ENCODE measurements around the gene WNT3A. TPM values are rescaled to one million over a fixed set of nuclear protein-coding genes. Genes with fewer than 3 reads are reported as not detected.

Gene WNT3A
- total and polyA plus RNA-seq, 2 experiments from 2014 or later, result 0.07 to 0.65 TPM

GRCh38 chr1:228060458-228061190 lies 53.8 kb downstream of the WNT3A start:
- Histone ChIP-seq H3K27ac (ENCODE audit: low read depth) (0 out of 2 replicates have a peak overlapping the region, but pooled peaks have one; percentile 19), H3K4me2 (peak overlapping the region; percentile 98), H3K36me3 (ENCODE audit: insufficient read depth) (no peaks in the 10 kb centered on the region), H3K4me3 (peak overlapping the region; percentile 90), H3F3A (replicated peaks; ENCODE audit: low read depth) (no peaks in the 10 kb centered on the region), H3K4me1 (ENCODE audit: insufficient read depth) (peaks cover 5% of the 10 kb centered on the region; the same call in 1 of the 2 replicates), H3K79me2 (replicated peaks; ENCODE audit: insufficient read depth) (no peaks in the 10 kb centered on the region), H3K9me2 (ENCODE audit: insufficient read depth) (no peaks in the 10 kb centered on the region), H2AFZ (peak overlapping the region; percentile 98), H3K27me3 (ENCODE audit: insufficient read depth) (peaks cover 92% of the 10 kb centered on the region), H4K20me1 (replicated peaks; ENCODE audit: insufficient read depth) (no peaks in the 10 kb centered on the region)
- no peaks in the 10 kb centered on the region; the same call in 2 of the 3 replicates for H3K9me3 Mint-ChIP-seq
- ATAC-seq, result peak; percentile 71
- H3K4me1 Mint-ChIP-seq, result peaks cover 5% of the 10 kb centered on the region
- peak; percentile 90 for DNase-seq (ENCODE audit: low spot score)
- peak overlapping the region; percentile 70 for H3K4me3 Mint-ChIP-seq
- H3K36me3 Mint-ChIP-seq (ENCODE audit: low read depth), result peaks cover 4% of the 10 kb centered on the region; the same call in 1 of the 3 replicates
- H3K27ac Mint-ChIP-seq, result no peak overlapping the region
- TF ChIP-seq CREB1 (CRISPR knock-in tag; IDR thresholded peaks at IDR 0.05; ENCODE audit: low read depth), result no peak
- TF ChIP-seq CTCF (conservative IDR thresholded peaks at IDR 0.05; ENCODE audit: low read depth in 2 of 2), result peak; percentile 20 to 66; a peak in 3 of 4 replicates
- H3K27me3 Mint-ChIP-seq (ENCODE audit: insufficient read depth, low read depth, poor library complexity), result peaks cover 79% of the 10 kb centered on the region

GRCh38 chr1:228061411-228062084 lies 54.8 kb downstream of the WNT3A start:
- peak overlapping the region; percentile 70 for H3K4me3 Mint-ChIP-seq
- peaks cover 92% of the 10 kb centered on the region for H3K27me3 ChIP-seq (ENCODE audit: insufficient read depth)
- H3K27ac ChIP-seq (ENCODE audit: low read depth), result no peak overlapping the region
- peak overlapping the region; percentile 98 for H3K4me2 ChIP-seq
- H4K20me1 ChIP-seq (replicated peaks; ENCODE audit: insufficient read depth), result no peaks in the 10 kb centered on the region
- H3K4me3 ChIP-seq, result peak overlapping the region; percentile 90
- H2AFZ ChIP-seq, result peak overlapping the region; percentile 98; the same call in 1 of the 2 replicates
- H3K36me3 Mint-ChIP-seq (ENCODE audit: low read depth), result peaks cover 4% of the 10 kb centered on the region; the same call in 1 of the 3 replicates
- H3K27me3 Mint-ChIP-seq (ENCODE audit: insufficient read depth, low read depth, poor library complexity), result peaks cover 79% of the 10 kb centered on the region
- ATAC-seq (no peak), DNase-seq (ENCODE audit: low spot score) (no peak)
- H3K36me3 ChIP-seq (ENCODE audit: insufficient read depth), result no peaks in the 10 kb centered on the region
- no peaks in the 10 kb centered on the region for H3F3A ChIP-seq (replicated peaks; ENCODE audit: low read depth)
- H3K4me1 ChIP-seq (ENCODE audit: insufficient read depth), result peaks cover 5% of the 10 kb centered on the region; the same call in 1 of the 2 replicates
- no peaks in the 10 kb centered on the region for H3K9me2 ChIP-seq (ENCODE audit: insufficient read depth)
- peaks cover 5% of the 10 kb centered on the region for H3K4me1 Mint-ChIP-seq
- H3K27ac Mint-ChIP-seq, result no peak overlapping the region
- no peaks in the 10 kb centered on the region for H3K9me3 Mint-ChIP-seq
- no peaks in the 10 kb centered on the region for H3K79me2 ChIP-seq (replicated peaks; ENCODE audit: insufficient read depth)
- TF ChIP-seq EZH2 (IDR thresholded peaks at IDR 0.05; ENCODE audit: low read depth, unreplicated experiment) (no peak), CREB1 (CRISPR knock-in tag; IDR thresholded peaks at IDR 0.05; ENCODE audit: low read depth) (no peak), ZNF114 (CRISPR knock-in tag; IDR thresholded peaks at IDR 0.05) (no peak), STAT1 (IDR thresholded peaks at IDR 0.05; ENCODE audit: unreplicated experiment) (no peak), ETS1 (IDR thresholded peaks at IDR 0.05) (no peak), CTCF (conservative IDR thresholded peaks at IDR 0.05; ENCODE audit: low read depth in 2 of 2) (no peak), JUNB (IDR thresholded peaks at IDR 0.05; ENCODE audit: unreplicated experiment) (no peak)

All from GM23338 (cell line).